Measurements from ENCODE around the gene TMPRSS3. TPM values are rescaled to one million over a fixed set of nuclear protein-coding genes. Genes with fewer than 3 reads are reported as not detected.

TMPRSS3 gene
- total RNA-seq, 2 donors from 2014 or later, result not detected

DNA sequence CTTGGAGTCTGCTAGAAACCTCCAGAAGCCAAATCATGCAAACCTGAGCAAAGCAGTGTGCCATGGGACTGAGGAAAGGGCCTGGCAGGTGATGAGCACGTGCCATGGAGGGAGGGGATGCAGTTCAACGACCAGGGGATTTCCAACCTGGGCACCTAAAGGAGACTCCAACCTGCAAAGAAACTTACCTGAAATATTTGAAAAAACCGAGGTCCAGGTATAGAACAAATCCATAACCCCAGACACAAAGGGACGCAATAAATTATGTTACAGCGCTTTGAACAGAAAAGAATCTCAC lies 16.7 kb upstream of the TMPRSS3 start:
- Histone ChIP-seq H3K9ac (ENCODE audit: extremely low read depth, low read length, poor library complexity, severe bottlenecking) (no peak overlapping the region), H3K27ac (ENCODE audit: low read depth, low read length) (no peak overlapping the region), H3K4me1 (ENCODE audit: control insufficient read depth, insufficient read depth, low read length) (no peaks in the 10 kb centered on the region), H3K9me3 (ENCODE audit: control insufficient read depth, low read length) (no peaks in the 10 kb centered on the region), H3K36me3 (ENCODE audit: control insufficient read depth, insufficient read depth, low read length) (no peaks in the 10 kb centered on the region), H3K4me3 (ENCODE audit: low read length) (no peak overlapping the region), H3K27me3 (ENCODE audit: control insufficient read depth, insufficient read depth, low read length, poor library complexity, severe bottlenecking) (no peaks in the 10 kb centered on the region)
- Mint-ChIP-seq H3K9me3 (no peaks in the 10 kb centered on the region), H3K27ac (no peak overlapping the region), H3K4me1 (no peaks in the 10 kb centered on the region), H3K4me3 (no peak overlapping the region), H3K36me3 (ENCODE audit: low read depth) (no peaks in the 10 kb centered on the region), H3K27me3 (ENCODE audit: insufficient read depth) (no peaks in the 10 kb centered on the region)
- no peak for DNase-seq
- 70 to 89% methylated on average over 2 to 5 of the region's 5 CpGs for WGBS, 2 experiments (ENCODE audit: insufficient coverage in 1 of 2, insufficient read length in 1 of 2)
- TF ChIP-seq, protein P1, sequence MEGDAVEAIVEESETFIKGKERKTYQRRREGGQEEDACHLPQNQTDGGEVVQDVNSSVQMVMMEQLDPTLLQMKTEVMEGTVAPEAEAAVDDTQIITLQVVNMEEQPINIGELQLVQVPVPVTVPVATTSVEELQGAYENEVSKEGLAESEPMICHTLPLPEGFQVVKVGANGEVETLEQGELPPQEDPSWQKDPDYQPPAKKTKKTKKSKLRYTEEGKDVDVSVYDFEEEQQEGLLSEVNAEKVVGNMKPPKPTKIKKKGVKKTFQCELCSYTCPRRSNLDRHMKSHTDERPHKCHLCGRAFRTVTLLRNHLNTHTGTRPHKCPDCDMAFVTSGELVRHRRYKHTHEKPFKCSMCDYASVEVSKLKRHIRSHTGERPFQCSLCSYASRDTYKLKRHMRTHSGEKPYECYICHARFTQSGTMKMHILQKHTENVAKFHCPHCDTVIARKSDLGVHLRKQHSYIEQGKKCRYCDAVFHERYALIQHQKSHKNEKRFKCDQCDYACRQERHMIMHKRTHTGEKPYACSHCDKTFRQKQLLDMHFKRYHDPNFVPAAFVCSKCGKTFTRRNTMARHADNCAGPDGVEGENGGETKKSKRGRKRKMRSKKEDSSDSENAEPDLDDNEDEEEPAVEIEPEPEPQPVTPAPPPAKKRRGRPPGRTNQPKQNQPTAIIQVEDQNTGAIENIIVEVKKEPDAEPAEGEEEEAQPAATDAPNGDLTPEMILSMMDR (conservative IDR thresholded peaks at IDR 0.05), result no peak

DNA sequence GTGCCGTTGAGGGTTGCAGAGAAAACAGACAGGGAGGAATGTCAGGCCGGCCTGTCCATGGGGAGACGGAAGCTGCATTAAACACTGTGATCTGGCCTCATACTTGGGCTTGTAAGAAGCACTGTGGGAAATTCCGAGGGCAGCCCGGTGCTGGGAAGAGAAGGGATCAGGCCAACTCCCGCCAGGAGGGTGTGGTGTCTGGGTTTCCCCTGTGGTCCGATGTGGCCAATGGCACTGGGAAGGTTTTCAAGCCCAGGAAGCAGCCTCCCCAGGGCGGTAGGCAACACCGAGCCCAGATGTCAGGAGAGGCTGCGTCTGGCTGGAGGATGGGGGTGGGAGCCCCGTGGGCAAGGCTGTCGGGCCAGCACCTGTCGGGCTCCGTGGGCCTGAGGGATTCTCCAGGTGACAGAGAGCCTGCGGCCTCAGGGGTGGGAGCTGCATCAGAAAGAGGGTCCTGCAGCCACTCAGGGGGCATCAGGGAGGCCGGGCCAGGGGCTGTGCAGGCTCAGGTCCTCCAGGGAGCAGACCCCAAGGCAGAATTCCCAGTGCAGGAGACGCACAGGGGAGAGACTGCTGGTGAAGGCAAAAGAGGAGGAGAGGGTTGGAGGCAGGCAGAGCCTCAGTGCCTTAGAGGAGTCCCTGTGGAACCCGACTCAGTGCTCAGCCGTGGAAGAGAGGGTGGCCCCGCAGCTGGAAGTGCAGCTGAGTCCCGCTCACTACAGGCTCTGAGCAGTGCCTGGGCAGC lies 16.2 kb upstream of the TMPRSS3 start:
- 88% methylated on average over 12 to 21 of the region's 21 CpGs for WGBS, 2 experiments (ENCODE audit: insufficient coverage in 1 of 2, insufficient read length in 1 of 2)
- no peak overlapping the region for H3K9ac ChIP-seq (ENCODE audit: extremely low read depth, low read length, poor library complexity, severe bottlenecking)
- no peaks in the 10 kb centered on the region for H3K27me3 ChIP-seq (ENCODE audit: control insufficient read depth, insufficient read depth, low read length, poor library complexity, severe bottlenecking)
- Mint-ChIP-seq H3K4me3 (no peak overlapping the region), H3K27me3 (ENCODE audit: insufficient read depth) (no peaks in the 10 kb centered on the region), H3K9me3 (no peaks in the 10 kb centered on the region), H3K36me3 (ENCODE audit: low read depth) (no peaks in the 10 kb centered on the region), H3K27ac (no peak overlapping the region), H3K4me1 (no peaks in the 10 kb centered on the region)
- H3K9me3 ChIP-seq (ENCODE audit: control insufficient read depth, low read length), result no peaks in the 10 kb centered on the region
- H3K4me1 ChIP-seq (ENCODE audit: control insufficient read depth, insufficient read depth, low read length), result no peaks in the 10 kb centered on the region
- no peak overlapping the region for H3K4me3 ChIP-seq (ENCODE audit: low read length)
- DNase-seq, result no peak
- peak overlapping the region; percentile 17 for H3K27ac ChIP-seq (ENCODE audit: low read depth, low read length)
- TF ChIP-seq, protein P1 (conservative IDR thresholded peaks at IDR 0.05), result peak; percentile 9
- H3K36me3 ChIP-seq (ENCODE audit: control insufficient read depth, insufficient read depth, low read length), result no peaks in the 10 kb centered on the region

DNA sequence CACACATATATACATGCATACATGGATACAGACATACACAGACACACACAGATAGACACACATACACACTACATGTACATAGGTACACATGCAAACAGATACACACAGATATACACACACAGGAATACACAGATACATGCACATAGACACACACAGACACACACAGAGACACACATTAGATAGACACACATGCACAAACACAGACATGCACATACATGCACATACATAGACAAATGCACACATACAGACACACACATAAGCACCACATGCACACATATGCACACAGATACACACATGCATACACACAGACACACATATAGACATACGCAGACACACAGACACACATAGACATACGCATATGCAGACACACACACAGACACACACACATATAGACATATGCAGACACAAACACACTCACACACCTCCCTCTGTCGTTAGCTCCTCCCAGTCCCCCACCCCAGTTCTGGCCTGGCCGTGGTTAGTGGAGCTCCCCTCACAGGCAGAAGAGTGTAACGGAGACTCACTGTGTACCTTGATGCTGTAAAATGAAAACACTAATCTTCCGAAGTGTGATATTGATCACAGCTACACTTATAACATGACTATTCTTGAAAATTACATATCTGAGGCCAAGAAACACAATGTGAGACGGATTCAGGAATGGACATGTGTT lies 15.5 kb upstream of the TMPRSS3 start:
- H3K4me1 ChIP-seq (ENCODE audit: control insufficient read depth, insufficient read depth, low read length), result no peaks in the 10 kb centered on the region
- Mint-ChIP-seq H3K36me3 (ENCODE audit: low read depth) (no peaks in the 10 kb centered on the region), H3K4me1 (no peaks in the 10 kb centered on the region), H3K27me3 (ENCODE audit: insufficient read depth) (no peaks in the 10 kb centered on the region), H3K27ac (no peak overlapping the region), H3K9me3 (no peaks in the 10 kb centered on the region), H3K4me3 (no peak overlapping the region)
- H3K9me3 ChIP-seq (ENCODE audit: control insufficient read depth, low read length), result no peaks in the 10 kb centered on the region
- 68 to 80% methylated on average over 3 to 7 of the region's 7 CpGs for WGBS, 2 experiments (ENCODE audit: insufficient coverage in 1 of 2, insufficient read length in 1 of 2)
- H3K27ac ChIP-seq (ENCODE audit: low read depth, low read length), result peak overlapping the region; percentile 17
- H3K36me3 ChIP-seq (ENCODE audit: control insufficient read depth, insufficient read depth, low read length), result no peaks in the 10 kb centered on the region
- H3K9ac ChIP-seq (ENCODE audit: extremely low read depth, low read length, poor library complexity, severe bottlenecking), result no peak overlapping the region
- peak; percentile 68 for DNase-seq
- no peaks in the 10 kb centered on the region for H3K27me3 ChIP-seq (ENCODE audit: control insufficient read depth, insufficient read depth, low read length, poor library complexity, severe bottlenecking)
- TF ChIP-seq, protein P1 (conservative IDR thresholded peaks at IDR 0.05), result peak; percentile 59
- no peak overlapping the region for H3K4me3 ChIP-seq (ENCODE audit: low read length)
